ENCODE results near the gene SV2B. TPM values are rescaled to one million over a fixed set of nuclear protein-coding genes. Genes with fewer than 3 reads are reported as not detected.

The SV2B gene, protein sequence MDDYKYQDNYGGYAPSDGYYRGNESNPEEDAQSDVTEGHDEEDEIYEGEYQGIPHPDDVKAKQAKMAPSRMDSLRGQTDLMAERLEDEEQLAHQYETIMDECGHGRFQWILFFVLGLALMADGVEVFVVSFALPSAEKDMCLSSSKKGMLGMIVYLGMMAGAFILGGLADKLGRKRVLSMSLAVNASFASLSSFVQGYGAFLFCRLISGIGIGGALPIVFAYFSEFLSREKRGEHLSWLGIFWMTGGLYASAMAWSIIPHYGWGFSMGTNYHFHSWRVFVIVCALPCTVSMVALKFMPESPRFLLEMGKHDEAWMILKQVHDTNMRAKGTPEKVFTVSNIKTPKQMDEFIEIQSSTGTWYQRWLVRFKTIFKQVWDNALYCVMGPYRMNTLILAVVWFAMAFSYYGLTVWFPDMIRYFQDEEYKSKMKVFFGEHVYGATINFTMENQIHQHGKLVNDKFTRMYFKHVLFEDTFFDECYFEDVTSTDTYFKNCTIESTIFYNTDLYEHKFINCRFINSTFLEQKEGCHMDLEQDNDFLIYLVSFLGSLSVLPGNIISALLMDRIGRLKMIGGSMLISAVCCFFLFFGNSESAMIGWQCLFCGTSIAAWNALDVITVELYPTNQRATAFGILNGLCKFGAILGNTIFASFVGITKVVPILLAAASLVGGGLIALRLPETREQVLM
- polyA plus RNA-seq = 0.01 to 0.04 TPM in 2 of 3 replicates, not detected in the other
- not detected for polyA plus RNA-seq (2011; ENCODE audit: low read depth)
- polyA plus RNA-seq (2011; cell fraction: cytosol; rRNA removed) = 0.01 and 0.03 TPM in 2 replicates
- 0.04 and 0.14 TPM in 2 replicates for polyA plus RNA-seq (2011; cell fraction: nucleus; rRNA removed)
- polyA plus RNA-seq (2012; ENCODE audit: low replicate concordance) = 0.04 TPM in 1 of 2 replicates, not detected in the other
- 0.20 TPM in 1 of 3 replicates, not detected in the others for polyA minus RNA-seq
- not detected for polyA minus RNA-seq (2011; cell fraction: cytosol; rRNA and poly(A)+ RNA removed)
- polyA minus RNA-seq (2011; cell fraction: nucleus; rRNA and poly(A)+ RNA removed) = 0.62 TPM in 1 of 2 replicates, not detected in the other

- Histone ChIP-seq H3K9ac (ENCODE audit: control insufficient read depth, extremely low read depth, insufficient read depth, low read length) (peak within 1 kb of the TSS; percentile 13), H4K20me1 (ENCODE audit: control insufficient read depth, extremely low read depth, insufficient read depth, low read length) (no peaks in the 10 kb centered on the region), H3K27me3 (ENCODE audit: control insufficient read depth, extremely low read depth, insufficient read depth, low read length) (peaks cover 50% of the 10 kb centered on the region), H3K79me2 (ENCODE audit: control insufficient read depth, insufficient read depth, low read length) (no peaks in the 10 kb centered on the region), H3K27ac (ENCODE audit: control insufficient read depth, insufficient read depth, low read length) (no peak within 1 kb of the TSS), H3K9me1 (ENCODE audit: control insufficient read depth, extremely low read depth, insufficient read depth, low read length) (no peaks in the 10 kb centered on the region), H2AFZ (ENCODE audit: control insufficient read depth, low read length) (peak within 1 kb of the TSS; percentile 56), H3K4me1 (ENCODE audit: control insufficient read depth, extremely low read depth, insufficient read depth, low read length) (peaks cover 10% of the 10 kb centered on the region), H3K9me3 (ENCODE audit: control insufficient read depth, low read depth, low read length) (no peaks in the 10 kb centered on the region), H3K4me3 (ENCODE audit: control insufficient read depth in 2 of 3, extremely low read depth in 1 of 3, insufficient read depth in 2 of 3, low read depth in 1 of 3, low read length in 3 of 3) (peak within 1 kb of the TSS; percentile 26 to 77 (median 56)), H3K36me3 (ENCODE audit: control insufficient read depth in 2 of 2, extremely low read depth in 1 of 2, insufficient read depth in 2 of 2, low read length in 2 of 2) (no peaks in the 10 kb centered on the region), H3K4me2 (ENCODE audit: control insufficient read depth, extremely low read depth, insufficient read depth, low read depth, low read length) (peak within 1 kb of the TSS; percentile 93)
- DNase-seq (ENCODE audit: low read depth, low spot score) (no peak), FAIRE-seq (no peak)
- dilution Hi-C loops (cut with MboI; ENCODE audit: extremely low pct_ligation_motif_present, low sequenced_read_pairs) = no loop called here
- TF ChIP-seq EZH2 (IDR thresholded peaks at IDR 0.05; ENCODE audit: low read length) = peak; percentile 76
- TF ChIP-seq, protein P1, sequence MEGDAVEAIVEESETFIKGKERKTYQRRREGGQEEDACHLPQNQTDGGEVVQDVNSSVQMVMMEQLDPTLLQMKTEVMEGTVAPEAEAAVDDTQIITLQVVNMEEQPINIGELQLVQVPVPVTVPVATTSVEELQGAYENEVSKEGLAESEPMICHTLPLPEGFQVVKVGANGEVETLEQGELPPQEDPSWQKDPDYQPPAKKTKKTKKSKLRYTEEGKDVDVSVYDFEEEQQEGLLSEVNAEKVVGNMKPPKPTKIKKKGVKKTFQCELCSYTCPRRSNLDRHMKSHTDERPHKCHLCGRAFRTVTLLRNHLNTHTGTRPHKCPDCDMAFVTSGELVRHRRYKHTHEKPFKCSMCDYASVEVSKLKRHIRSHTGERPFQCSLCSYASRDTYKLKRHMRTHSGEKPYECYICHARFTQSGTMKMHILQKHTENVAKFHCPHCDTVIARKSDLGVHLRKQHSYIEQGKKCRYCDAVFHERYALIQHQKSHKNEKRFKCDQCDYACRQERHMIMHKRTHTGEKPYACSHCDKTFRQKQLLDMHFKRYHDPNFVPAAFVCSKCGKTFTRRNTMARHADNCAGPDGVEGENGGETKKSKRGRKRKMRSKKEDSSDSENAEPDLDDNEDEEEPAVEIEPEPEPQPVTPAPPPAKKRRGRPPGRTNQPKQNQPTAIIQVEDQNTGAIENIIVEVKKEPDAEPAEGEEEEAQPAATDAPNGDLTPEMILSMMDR (optimal IDR thresholded peaks at IDR 0.05 in 1 of 3, IDR thresholded peaks at IDR 0.05 in 1 of 3, conservative IDR thresholded peaks at IDR 0.05 in 1 of 3; ENCODE audit: extremely low read depth in 1 of 3, insufficient read depth in 2 of 3, low read length in 3 of 3) = no peak
These were observed at the start of gene SV2B for GRCh38 chr15:91099995-91100813. Gene SV2B, plus strand, starts transcription at chr15:91100257. Its CDS starts 126,007 bp downstream, at chr15:91226264.

GRCh38 chr15:91051248-91051647, 48.8 kb upstream of the SV2B start:
- no peak overlapping the region for H3K27ac ChIP-seq (ENCODE audit: control insufficient read depth, insufficient read depth, low read length)
- no peak overlapping the region for H3K4me3 ChIP-seq (ENCODE audit: control insufficient read depth in 2 of 3, extremely low read depth in 1 of 3, insufficient read depth in 2 of 3, low read depth in 1 of 3, low read length in 3 of 3)
- no peak for DNase-seq (ENCODE audit: low read depth, low spot score)
- no peak overlapping the region for H3K4me2 ChIP-seq (ENCODE audit: control insufficient read depth, extremely low read depth, insufficient read depth, low read depth, low read length)
- no peaks in the 10 kb centered on the region for H3K36me3 ChIP-seq (ENCODE audit: control insufficient read depth in 2 of 2, extremely low read depth in 1 of 2, insufficient read depth in 2 of 2, low read length in 2 of 2)
- TF ChIP-seq, protein P1 (optimal IDR thresholded peaks at IDR 0.05 in 1 of 3, IDR thresholded peaks at IDR 0.05 in 1 of 3, conservative IDR thresholded peaks at IDR 0.05 in 1 of 3; ENCODE audit: extremely low read depth in 1 of 3, insufficient read depth in 2 of 3, low read length in 3 of 3) = no peak
- TF ChIP-seq EZH2 (IDR thresholded peaks at IDR 0.05; ENCODE audit: low read length) = no peak
- peaks cover 6% of the 10 kb centered on the region for H3K27me3 ChIP-seq (ENCODE audit: control insufficient read depth, extremely low read depth, insufficient read depth, low read length)
- H3K9me3 ChIP-seq (ENCODE audit: control insufficient read depth, low read depth, low read length) = no peaks in the 10 kb centered on the region
- H4K20me1 ChIP-seq (ENCODE audit: control insufficient read depth, extremely low read depth, insufficient read depth, low read length) = no peaks in the 10 kb centered on the region
- H3K4me1 ChIP-seq (ENCODE audit: control insufficient read depth, extremely low read depth, insufficient read depth, low read length) = no peaks in the 10 kb centered on the region
- H3K9ac ChIP-seq (ENCODE audit: control insufficient read depth, extremely low read depth, insufficient read depth, low read length) = no peak overlapping the region
- no peak for FAIRE-seq
- H3K9me1 ChIP-seq (ENCODE audit: control insufficient read depth, extremely low read depth, insufficient read depth, low read length) = no peaks in the 10 kb centered on the region
- H2AFZ ChIP-seq (ENCODE audit: control insufficient read depth, low read length) = no peak overlapping the region
- no peaks in the 10 kb centered on the region for H3K79me2 ChIP-seq (ENCODE audit: control insufficient read depth, insufficient read depth, low read length)
- dilution Hi-C loops (cut with MboI; ENCODE audit: extremely low pct_ligation_motif_present, low sequenced_read_pairs) = loop anchor here (25.0 kb wide), 1 partner anchor 211 kb away; no protein-coding TSS in a partner anchor
